ENCODE results near the gene MPZL2. TPM values are rescaled to one million over a fixed set of nuclear protein-coding genes. Genes with fewer than 3 reads are reported as not detected.

Gene MPZL2
- total RNA-seq = 10 to 100 TPM in 1 of 9 donors, 1 to 10 TPM in 6, under 1 TPM in 2; 0.48 to 14.9 (median 4.3) TPM
- 10 to 100 TPM in 1 of 3 donors, 1 to 10 TPM in 2; 3.5 to 10.2 (median 6.0) TPM for polyA plus RNA-seq
- long read RNA-seq, donor 1 = 0 reads
- long read RNA-seq, donor 2 = 0 reads
- long read RNA-seq, donor 3 = 0 reads
- long read RNA-seq, donor 4, partial matches to known transcripts = 0 of 1 reads
- long read RNA-seq, donor 4, other reads (novel, unspliced or antisense) = 0 of 1 reads
- long read RNA-seq, donor 5, transcript MPZL2-201 (6 exons, 2,620 nt) = major isoform, 10 of 10 reads
- long read RNA-seq, donor 5, partial matches to known transcripts = 0 of 10 reads
- long read RNA-seq, donor 5, other reads (novel, unspliced or antisense) = 0 of 10 reads
- long read RNA-seq, donor 6, partial matches to known transcripts = 0 of 1 reads
- long read RNA-seq, donor 6, other reads (novel, unspliced or antisense) = 0 of 1 reads
- long read RNA-seq, donor 7 = 0 reads
- long read RNA-seq, donor 8 = 0 reads
- long read RNA-seq, donor 9 = 0 reads
- long read RNA-seq, donor 10 = 0 reads

- peaks cover 0 to 9% of the 10 kb centered on the region in 2 donors for H3K4me1 ChIP-seq (replicated peaks in 1 of 2)
- H3K27ac ChIP-seq = peak within 1 kb of the TSS in 1 of 5 donors; percentile 20
- peaks cover 23% of the 10 kb centered on the region for H3K27me3 ChIP-seq
- intact Hi-C loops (cut with DNase I) = no loop called here
- 3 to 8% (median 5%) methylated on average over 13 to 19 of the region's 19 CpGs for WGBS, 4 donors
- no peaks in the 10 kb centered on the region for H3K36me3 ChIP-seq (replicated peaks in 1 of 2)
- H3K9me3 ChIP-seq (replicated peaks in 1 of 3) = no peaks in the 10 kb centered on the region
- TF ChIP-seq CTCF (IDR thresholded peaks at IDR 0.05) (no peak), POLR2A (IDR thresholded peaks at IDR 0.05) (no peak)
- peak within 1 kb of the TSS in 3 of 4 donors; percentile 14 to 50 (median 15) for H3K4me3 ChIP-seq
- peak in 5 of 7 donors; percentile 16 to 51 (median 27) for DNase-seq
Observed at GRCh38 chr11:118263695-118264568, at the start of gene MPZL2. MPZL2 (minus strand) TSS chr11:118264297; CDS start chr11:118264153, 144 bp downstream.

- intact Hi-C loops (cut with DNase I) = no loop called here
- Histone ChIP-seq H3K36me3 (replicated peaks in 1 of 2) (no peaks in the 10 kb centered on the region), H3K27ac (no peak overlapping the region), H3K9me3 (replicated peaks in 1 of 3) (no peaks in the 10 kb centered on the region), H3K4me1 (replicated peaks in 1 of 2) (peaks cover 0 to 9% of the 10 kb centered on the region in 2 donors), H3K4me3 (no peak overlapping the region), H3K27me3 (peaks cover 18% of the 10 kb centered on the region)
- 31 to 53% (median 38%) methylated on average over 4 of the region's 4 CpGs for WGBS, 4 donors
- TF ChIP-seq POLR2A (IDR thresholded peaks at IDR 0.05) (no peak), CTCF (IDR thresholded peaks at IDR 0.05) (no peak)
- no peak for DNase-seq
Observed at GRCh38 chr11:118313242-118313641, 49.1 kb upstream of the MPZL2 start.

- WGBS, 4 donors = 77 to 85% (median 83%) methylated on average over 2 of the region's 2 CpGs
- H3K36me3 ChIP-seq (replicated peaks in 1 of 2) = no peaks in the 10 kb centered on the region
- intact Hi-C loops (cut with DNase I) = no loop called here
- TF ChIP-seq CTCF (IDR thresholded peaks at IDR 0.05) (no peak), POLR2A (IDR thresholded peaks at IDR 0.05) (no peak)
- H3K4me3 ChIP-seq = no peak overlapping the region
- no peaks in the 10 kb centered on the region for H3K9me3 ChIP-seq (replicated peaks in 1 of 3)
- peaks cover 0 to 9% of the 10 kb centered on the region in 2 donors for H3K4me1 ChIP-seq (replicated peaks in 1 of 2)
- H3K27me3 ChIP-seq = peaks cover 18% of the 10 kb centered on the region
- no peak overlapping the region for H3K27ac ChIP-seq
- DNase-seq = no peak
Observed at GRCh38 chr11:118312328-118312727, 48.2 kb upstream of the MPZL2 start.

GRCh38 chr11:118311518-118311917, 47.4 kb upstream of the MPZL2 start:
- H3K27ac ChIP-seq = no peak overlapping the region
- no peaks in the 10 kb centered on the region for H3K36me3 ChIP-seq (replicated peaks in 1 of 2)
- no peak for TF ChIP-seq POLR2A (IDR thresholded peaks at IDR 0.05)
- no peak for TF ChIP-seq CTCF (IDR thresholded peaks at IDR 0.05)
- intact Hi-C loops (cut with DNase I) = no loop called here
- no peaks in the 10 kb centered on the region for H3K9me3 ChIP-seq (replicated peaks in 1 of 3)
- peaks cover 0 to 2% of the 10 kb centered on the region in 2 donors for H3K4me1 ChIP-seq (replicated peaks in 1 of 2)
- 53 to 63% (median 57%) methylated on average over 4 of the region's 4 CpGs for WGBS, 4 donors
- no peak for DNase-seq
- H3K4me3 ChIP-seq = no peak overlapping the region
- H3K27me3 ChIP-seq = peaks cover 18% of the 10 kb centered on the region

Measured in adrenal gland (tissue), 19 donors.